ENCODE measurements around the gene RASA2.
"Not testable (repeated sequence)": the region's sequence is repeated elsewhere in the genome, so short reads cannot be mapped to it uniquely, and the experiment has no call there.

Gene RASA2

GRCh38 chr3:141529717-141530414 is 43.0 kb downstream of the RASA2 start:
- Mint-ChIP-seq H3K4me1 (peaks cover 85% of the 10 kb centered on the region), H3K9me3 (no peaks in the 10 kb centered on the region), H3K36me3 (peaks cover 16% of the 10 kb centered on the region), H3K27ac (peak overlapping the region; percentile 95), H3K27me3 (no peaks in the 10 kb centered on the region), H3K4me3 (peak overlapping the region; percentile 72)

GRCh38 chr3:141530415-141530768 is 43.6 kb downstream of the RASA2 start:
- Mint-ChIP-seq H3K4me1 (peaks cover 80% of the 10 kb centered on the region), H3K4me3 (peak overlapping the region; percentile 72), H3K27me3 (no peaks in the 10 kb centered on the region), H3K9me3 (no peaks in the 10 kb centered on the region), H3K27ac (peak overlapping the region; percentile 95), H3K36me3 (peaks cover 19% of the 10 kb centered on the region)

- peak overlapping the region; percentile 45 for H3K4me3 Mint-ChIP-seq
- peaks cover 66% of the 10 kb centered on the region for H3K4me1 Mint-ChIP-seq
- peaks cover 29% of the 10 kb centered on the region for H3K36me3 Mint-ChIP-seq
- H3K9me3 Mint-ChIP-seq, result no peaks in the 10 kb centered on the region
- H3K27me3 Mint-ChIP-seq, result no peaks in the 10 kb centered on the region
- H3K27ac Mint-ChIP-seq, result peak overlapping the region; percentile 95
Measured at GRCh38 chr3:141532609-141533008, 45.8 kb downstream of the RASA2 start.

- not testable (repeated sequence) for H3K4me3 Mint-ChIP-seq, H3K27ac Mint-ChIP-seq, H3K9me3 Mint-ChIP-seq, H3K27me3 Mint-ChIP-seq
- Mint-ChIP-seq H3K4me1 (peaks cover 61% of the 10 kb centered on the region), H3K36me3 (peaks cover 31% of the 10 kb centered on the region)
Measured at GRCh38 chr3:141536017-141536416, 49.2 kb downstream of the RASA2 start.

GRCh38 chr3:141537856-141538255 is 51.0 kb downstream of the RASA2 start:
- Mint-ChIP-seq H3K27me3 (no peaks in the 10 kb centered on the region), H3K4me1 (peaks cover 63% of the 10 kb centered on the region), H3K27ac (no peak overlapping the region), H3K4me3 (no peak overlapping the region), H3K9me3 (peaks cover under 1% of the 10 kb centered on the region), H3K36me3 (peaks cover 37% of the 10 kb centered on the region)

GRCh38 chr3:141538568-141539240 is 51.9 kb downstream of the RASA2 start:
- Mint-ChIP-seq H3K27ac (no peak overlapping the region), H3K9me3 (peaks cover 6% of the 10 kb centered on the region), H3K27me3 (no peaks in the 10 kb centered on the region), H3K4me1 (peaks cover 62% of the 10 kb centered on the region), H3K4me3 (no peak overlapping the region), H3K36me3 (peaks cover 42% of the 10 kb centered on the region)

GRCh38 chr3:141539431-141540187 is 52.8 kb downstream of the RASA2 start:
- peaks cover 64% of the 10 kb centered on the region for H3K4me1 Mint-ChIP-seq
- H3K27ac Mint-ChIP-seq, result peak overlapping the region; percentile 76
- no peak overlapping the region for H3K4me3 Mint-ChIP-seq
- peaks cover 6% of the 10 kb centered on the region for H3K9me3 Mint-ChIP-seq
- no peaks in the 10 kb centered on the region for H3K27me3 Mint-ChIP-seq
- peaks cover 44% of the 10 kb centered on the region for H3K36me3 Mint-ChIP-seq

- Mint-ChIP-seq H3K4me3 (no peak overlapping the region), H3K27ac (peak overlapping the region; percentile 73), H3K36me3 (peaks cover 45% of the 10 kb centered on the region), H3K9me3 (peaks cover 11% of the 10 kb centered on the region), H3K27me3 (no peaks in the 10 kb centered on the region), H3K4me1 (peaks cover 72% of the 10 kb centered on the region)
Measured at GRCh38 chr3:141540531-141540930, 53.7 kb downstream of the RASA2 start.

GRCh38 chr3:141542202-141542969 is 55.6 kb downstream of the RASA2 start:
- Mint-ChIP-seq H3K36me3 (peaks cover 46% of the 10 kb centered on the region), H3K27ac (peak overlapping the region; percentile 84), H3K4me1 (peaks cover 84% of the 10 kb centered on the region), H3K9me3 (peaks cover 15% of the 10 kb centered on the region), H3K4me3 (peak overlapping the region; percentile 3), H3K27me3 (no peaks in the 10 kb centered on the region)

- H3K27me3 Mint-ChIP-seq, result no peaks in the 10 kb centered on the region
- H3K36me3 Mint-ChIP-seq, result peaks cover 52% of the 10 kb centered on the region
- peaks cover 90% of the 10 kb centered on the region for H3K4me1 Mint-ChIP-seq
- H3K4me3 Mint-ChIP-seq, result peak overlapping the region; percentile 43
- peak overlapping the region; percentile 86 for H3K27ac Mint-ChIP-seq
- peaks cover 15% of the 10 kb centered on the region for H3K9me3 Mint-ChIP-seq
Measured at GRCh38 chr3:141542989-141543388, 56.2 kb downstream of the RASA2 start.

- H3K27ac Mint-ChIP-seq, result peak overlapping the region; percentile 98
- H3K27me3 Mint-ChIP-seq, result no peaks in the 10 kb centered on the region
- H3K4me3 Mint-ChIP-seq, result peak overlapping the region; percentile 57
- peaks cover 63% of the 10 kb centered on the region for H3K36me3 Mint-ChIP-seq
- H3K9me3 Mint-ChIP-seq, result peaks cover 15% of the 10 kb centered on the region
- H3K4me1 Mint-ChIP-seq, result peaks cover 92% of the 10 kb centered on the region
Measured at GRCh38 chr3:141544697-141545096, 57.9 kb downstream of the RASA2 start.

- no peaks in the 10 kb centered on the region for H3K27me3 Mint-ChIP-seq
- peaks cover 64% of the 10 kb centered on the region for H3K36me3 Mint-ChIP-seq
- peak overlapping the region; percentile 8 for H3K4me3 Mint-ChIP-seq
- peak overlapping the region; percentile 89 for H3K27ac Mint-ChIP-seq
- peaks cover 19% of the 10 kb centered on the region for H3K9me3 Mint-ChIP-seq
- H3K4me1 Mint-ChIP-seq, result peaks cover 92% of the 10 kb centered on the region
Measured at GRCh38 chr3:141546081-141546480, 59.3 kb downstream of the RASA2 start.

GRCh38 chr3:141546586-141546985 is 59.8 kb downstream of the RASA2 start:
- Mint-ChIP-seq H3K27me3 (no peaks in the 10 kb centered on the region), H3K4me3 (no peak overlapping the region), H3K4me1 (peaks cover 93% of the 10 kb centered on the region), H3K36me3 (peaks cover 64% of the 10 kb centered on the region), H3K9me3 (peaks cover 19% of the 10 kb centered on the region), H3K27ac (peak overlapping the region; percentile 6)

- Mint-ChIP-seq H3K27me3 (no peaks in the 10 kb centered on the region), H3K36me3 (peaks cover 56% of the 10 kb centered on the region), H3K9me3 (peaks cover 19% of the 10 kb centered on the region), H3K27ac (peak overlapping the region; percentile 21), H3K4me1 (peaks cover 93% of the 10 kb centered on the region), H3K4me3 (no peak overlapping the region)
Measured at GRCh38 chr3:141547791-141548190, 61.0 kb downstream of the RASA2 start.

GRCh38 chr3:141550926-141551665 is 64.3 kb downstream of the RASA2 start:
- Mint-ChIP-seq H3K9me3 (peaks cover 4% of the 10 kb centered on the region), H3K36me3 (peaks cover 33% of the 10 kb centered on the region), H3K4me1 (peaks cover 80% of the 10 kb centered on the region), H3K27me3 (no peaks in the 10 kb centered on the region), H3K4me3 (peak overlapping the region; percentile 60), H3K27ac (peak overlapping the region; percentile 92)
